Measurements from ENCODE around the gene CABP2. TPM values are rescaled to one million over a fixed set of nuclear protein-coding genes. Genes with fewer than 3 reads are reported as not detected.

Gene CABP2
- total RNA-seq, 2 donors from 2014 or later, result not detected

DNA sequence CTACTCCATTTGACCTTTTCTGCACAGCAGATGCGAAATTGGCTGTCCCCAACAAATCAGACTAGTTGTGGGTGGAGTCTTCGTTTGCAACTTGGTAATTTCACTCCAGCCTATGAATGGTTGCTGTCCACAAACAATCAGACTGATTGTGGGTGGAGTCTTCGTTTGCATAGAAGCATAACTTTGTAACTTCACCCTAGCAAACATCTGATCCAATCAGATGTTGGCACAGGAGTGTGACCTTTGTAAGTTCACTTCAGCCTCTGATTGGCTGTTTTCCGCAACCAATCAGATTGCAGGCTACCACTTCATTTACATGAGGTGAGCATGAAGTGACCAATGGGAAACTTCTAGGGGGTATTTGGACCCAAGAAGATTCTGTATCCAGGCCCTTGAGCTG is 16.3 kb upstream of the CABP2 start:
- TF ChIP-seq CTCF (conservative IDR thresholded peaks at IDR 0.05), result no peak
- Histone ChIP-seq H3K4me3 (ENCODE audit: low read length) (no peak overlapping the region), H3K4me1 (ENCODE audit: control insufficient read depth, insufficient read depth, low read length) (no peaks in the 10 kb centered on the region), H3K36me3 (ENCODE audit: control insufficient read depth, insufficient read depth, low read length) (no peaks in the 10 kb centered on the region), H3K27ac (ENCODE audit: low read depth, low read length) (no peak overlapping the region), H3K27me3 (ENCODE audit: control insufficient read depth, insufficient read depth, low read length, poor library complexity, severe bottlenecking) (no peaks in the 10 kb centered on the region), H3K9me3 (ENCODE audit: control insufficient read depth, low read length) (peaks cover 22% of the 10 kb centered on the region), H3K9ac (ENCODE audit: extremely low read depth, low read length, poor library complexity, severe bottlenecking) (no peak overlapping the region)
- DNase-seq, result no peak
- H3K36me3 Mint-ChIP-seq (ENCODE audit: low read depth), result no peaks in the 10 kb centered on the region
- H3K4me1 Mint-ChIP-seq, result peaks cover 4% of the 10 kb centered on the region
- peaks cover 41% of the 10 kb centered on the region for H3K9me3 Mint-ChIP-seq
- 89 to 92% methylated on average over 3 to 4 of the region's 4 CpGs for WGBS, 2 experiments (ENCODE audit: insufficient coverage in 1 of 2, insufficient read length in 1 of 2)
- peaks cover 3% of the 10 kb centered on the region for H3K27me3 Mint-ChIP-seq (ENCODE audit: insufficient read depth)
- H3K27ac Mint-ChIP-seq, result no peak overlapping the region
- H3K4me3 Mint-ChIP-seq, result no peak overlapping the region

- H3K27me3 Mint-ChIP-seq (ENCODE audit: insufficient read depth), result peaks cover 4% of the 10 kb centered on the region
- Histone ChIP-seq H3K4me1 (ENCODE audit: control insufficient read depth, insufficient read depth, low read length) (no peaks in the 10 kb centered on the region), H3K27ac (ENCODE audit: low read depth, low read length) (no peak overlapping the region), H3K4me3 (ENCODE audit: low read length) (no peak overlapping the region), H3K9ac (ENCODE audit: extremely low read depth, low read length, poor library complexity, severe bottlenecking) (no peak overlapping the region), H3K9me3 (ENCODE audit: control insufficient read depth, low read length) (peaks cover 28% of the 10 kb centered on the region), H3K36me3 (ENCODE audit: control insufficient read depth, insufficient read depth, low read length) (no peaks in the 10 kb centered on the region), H3K27me3 (ENCODE audit: control insufficient read depth, insufficient read depth, low read length, poor library complexity, severe bottlenecking) (no peaks in the 10 kb centered on the region)
- WGBS, 2 experiments (ENCODE audit: insufficient coverage in 1 of 2, insufficient read length in 1 of 2), result 84 to 88% methylated on average over 7 to 10 of the region's 10 CpGs
- H3K4me1 Mint-ChIP-seq, result peaks cover 4% of the 10 kb centered on the region
- no peak overlapping the region for H3K4me3 Mint-ChIP-seq
- H3K27ac Mint-ChIP-seq, result no peak overlapping the region
- no peak for DNase-seq
- TF ChIP-seq CTCF (conservative IDR thresholded peaks at IDR 0.05), result no peak
- H3K36me3 Mint-ChIP-seq (ENCODE audit: low read depth), result no peaks in the 10 kb centered on the region
- peaks cover 45% of the 10 kb centered on the region for H3K9me3 Mint-ChIP-seq
Measured at GRCh38 chr11:67538823-67539505, 15.7 kb upstream of the CABP2 start.

GRCh38 chr11:67538306-67538705 is 15.1 kb upstream of the CABP2 start:
- Histone ChIP-seq H3K36me3 (ENCODE audit: control insufficient read depth, insufficient read depth, low read length) (no peaks in the 10 kb centered on the region), H3K4me3 (ENCODE audit: low read length) (no peak overlapping the region), H3K9me3 (ENCODE audit: control insufficient read depth, low read length) (peaks cover 35% of the 10 kb centered on the region), H3K9ac (ENCODE audit: extremely low read depth, low read length, poor library complexity, severe bottlenecking) (no peak overlapping the region), H3K4me1 (ENCODE audit: control insufficient read depth, insufficient read depth, low read length) (no peaks in the 10 kb centered on the region), H3K27me3 (ENCODE audit: control insufficient read depth, insufficient read depth, low read length, poor library complexity, severe bottlenecking) (no peaks in the 10 kb centered on the region), H3K27ac (ENCODE audit: low read depth, low read length) (no peak overlapping the region)
- peaks cover 4% of the 10 kb centered on the region for H3K4me1 Mint-ChIP-seq
- H3K9me3 Mint-ChIP-seq, result peaks cover 51% of the 10 kb centered on the region
- TF ChIP-seq CTCF (conservative IDR thresholded peaks at IDR 0.05), result no peak
- H3K36me3 Mint-ChIP-seq (ENCODE audit: low read depth), result no peaks in the 10 kb centered on the region
- no peak for DNase-seq
- H3K4me3 Mint-ChIP-seq, result no peak overlapping the region
- H3K27ac Mint-ChIP-seq, result no peak overlapping the region
- WGBS, 2 experiments (ENCODE audit: insufficient coverage in 1 of 2, insufficient read length in 1 of 2), result 74 to 87% methylated on average over 3 to 6 of the region's 6 CpGs
- peaks cover 4% of the 10 kb centered on the region for H3K27me3 Mint-ChIP-seq (ENCODE audit: insufficient read depth)

Data from endodermal cell (in vitro differentiated cells).